ENCODE results near the gene PWWP2B.

The PWWP2B gene

GRCh38 chr10:132402781-132403241, 5.8 kb downstream of the PWWP2B start:
- TF ChIP-seq, protein P1, sequence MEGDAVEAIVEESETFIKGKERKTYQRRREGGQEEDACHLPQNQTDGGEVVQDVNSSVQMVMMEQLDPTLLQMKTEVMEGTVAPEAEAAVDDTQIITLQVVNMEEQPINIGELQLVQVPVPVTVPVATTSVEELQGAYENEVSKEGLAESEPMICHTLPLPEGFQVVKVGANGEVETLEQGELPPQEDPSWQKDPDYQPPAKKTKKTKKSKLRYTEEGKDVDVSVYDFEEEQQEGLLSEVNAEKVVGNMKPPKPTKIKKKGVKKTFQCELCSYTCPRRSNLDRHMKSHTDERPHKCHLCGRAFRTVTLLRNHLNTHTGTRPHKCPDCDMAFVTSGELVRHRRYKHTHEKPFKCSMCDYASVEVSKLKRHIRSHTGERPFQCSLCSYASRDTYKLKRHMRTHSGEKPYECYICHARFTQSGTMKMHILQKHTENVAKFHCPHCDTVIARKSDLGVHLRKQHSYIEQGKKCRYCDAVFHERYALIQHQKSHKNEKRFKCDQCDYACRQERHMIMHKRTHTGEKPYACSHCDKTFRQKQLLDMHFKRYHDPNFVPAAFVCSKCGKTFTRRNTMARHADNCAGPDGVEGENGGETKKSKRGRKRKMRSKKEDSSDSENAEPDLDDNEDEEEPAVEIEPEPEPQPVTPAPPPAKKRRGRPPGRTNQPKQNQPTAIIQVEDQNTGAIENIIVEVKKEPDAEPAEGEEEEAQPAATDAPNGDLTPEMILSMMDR (conservative IDR thresholded peaks at IDR 0.05; ENCODE audit: low read length): no peak
- no peak for TF ChIP-seq EZH2phosphoT487 (IDR thresholded peaks at IDR 0.05; ENCODE audit: borderline replicate concordance)
- H3K9ac ChIP-seq (ENCODE audit: low read depth, low read length, poor library complexity, severe bottlenecking): no peak overlapping the region
- H4K20me1 ChIP-seq (ENCODE audit: insufficient read depth, low read length, poor library complexity, severe bottlenecking): peaks cover 49% of the 10 kb centered on the region
- H3K4me2 ChIP-seq (ENCODE audit: low read depth, low read length, poor library complexity, severe bottlenecking): peak overlapping the region; percentile 94
- H3K4me1 ChIP-seq (ENCODE audit: insufficient read depth, low read length, poor library complexity, severe bottlenecking): peaks cover 45% of the 10 kb centered on the region
- no peak overlapping the region for H3K4me3 ChIP-seq (ENCODE audit: low read length, poor library complexity, severe bottlenecking)
- no peaks in the 10 kb centered on the region for H3F3A ChIP-seq (ENCODE audit: low read depth)
- H3K9me2 ChIP-seq (replicated peaks; ENCODE audit: low read depth, low read length): no peaks in the 10 kb centered on the region
- no peaks in the 10 kb centered on the region for H3K27me3 ChIP-seq (ENCODE audit: insufficient read depth, low read length, poor library complexity, severe bottlenecking)
- H3K9me3 ChIP-seq (ENCODE audit: insufficient read depth, low read depth, low read length): no peaks in the 10 kb centered on the region
- peaks cover 87% of the 10 kb centered on the region for H3K79me2 ChIP-seq (ENCODE audit: insufficient read depth, low read length)
- H2AFZ ChIP-seq (ENCODE audit: low read length): no peak overlapping the region
- peaks cover 25% of the 10 kb centered on the region; the same call in 1 of the 2 replicates for H3K36me3 ChIP-seq (ENCODE audit: insufficient read depth, low read length)

- no peak overlapping the region for H3K9ac ChIP-seq (ENCODE audit: low read depth, low read length, poor library complexity, severe bottlenecking)
- H3K27me3 ChIP-seq (ENCODE audit: insufficient read depth, low read length, poor library complexity, severe bottlenecking): no peaks in the 10 kb centered on the region
- H3F3A ChIP-seq (ENCODE audit: low read depth): no peaks in the 10 kb centered on the region
- H3K4me2 ChIP-seq (ENCODE audit: low read depth, low read length, poor library complexity, severe bottlenecking): no peak overlapping the region
- H2AFZ ChIP-seq (ENCODE audit: low read length): no peak overlapping the region
- H3K4me1 ChIP-seq (ENCODE audit: insufficient read depth, low read length, poor library complexity, severe bottlenecking): peaks cover 45% of the 10 kb centered on the region
- H3K9me3 ChIP-seq (ENCODE audit: insufficient read depth, low read depth, low read length): no peaks in the 10 kb centered on the region
- peaks cover 51% of the 10 kb centered on the region for H4K20me1 ChIP-seq (ENCODE audit: insufficient read depth, low read length, poor library complexity, severe bottlenecking)
- H3K4me3 ChIP-seq (ENCODE audit: low read length, poor library complexity, severe bottlenecking): no peak overlapping the region
- TF ChIP-seq EZH2phosphoT487 (IDR thresholded peaks at IDR 0.05; ENCODE audit: borderline replicate concordance): no peak
- TF ChIP-seq, protein P1 (conservative IDR thresholded peaks at IDR 0.05; ENCODE audit: low read length): no peak
- no peaks in the 10 kb centered on the region for H3K9me2 ChIP-seq (replicated peaks; ENCODE audit: low read depth, low read length)
- H3K79me2 ChIP-seq (ENCODE audit: insufficient read depth, low read length): peaks cover 87% of the 10 kb centered on the region
- H3K36me3 ChIP-seq (ENCODE audit: insufficient read depth, low read length): peaks cover 25% of the 10 kb centered on the region; the same call in 1 of the 2 replicates
These were observed 6.6 kb downstream of the PWWP2B start for GRCh38 chr10:132403511-132404168.

GRCh38 chr10:132404169-132404880, 7.3 kb downstream of the PWWP2B start:
- H3K36me3 ChIP-seq (ENCODE audit: insufficient read depth, low read length): peaks cover 25% of the 10 kb centered on the region; the same call in 1 of the 2 replicates
- no peak overlapping the region for H2AFZ ChIP-seq (ENCODE audit: low read length)
- H4K20me1 ChIP-seq (ENCODE audit: insufficient read depth, low read length, poor library complexity, severe bottlenecking): peaks cover 50% of the 10 kb centered on the region
- H3F3A ChIP-seq (ENCODE audit: low read depth): no peaks in the 10 kb centered on the region
- H3K4me2 ChIP-seq (ENCODE audit: low read depth, low read length, poor library complexity, severe bottlenecking): no peak overlapping the region
- H3K79me2 ChIP-seq (ENCODE audit: insufficient read depth, low read length): peaks cover 87% of the 10 kb centered on the region
- peaks cover 38% of the 10 kb centered on the region for H3K4me1 ChIP-seq (ENCODE audit: insufficient read depth, low read length, poor library complexity, severe bottlenecking)
- no peak overlapping the region for H3K4me3 ChIP-seq (ENCODE audit: low read length, poor library complexity, severe bottlenecking)
- H3K9me2 ChIP-seq (replicated peaks; ENCODE audit: low read depth, low read length): no peaks in the 10 kb centered on the region
- no peak overlapping the region for H3K9ac ChIP-seq (ENCODE audit: low read depth, low read length, poor library complexity, severe bottlenecking)
- TF ChIP-seq, protein P1 (conservative IDR thresholded peaks at IDR 0.05; ENCODE audit: low read length): no peak
- TF ChIP-seq EZH2phosphoT487 (IDR thresholded peaks at IDR 0.05; ENCODE audit: borderline replicate concordance): no peak
- no peaks in the 10 kb centered on the region for H3K27me3 ChIP-seq (ENCODE audit: insufficient read depth, low read length, poor library complexity, severe bottlenecking)
- H3K9me3 ChIP-seq (ENCODE audit: insufficient read depth, low read depth, low read length): no peaks in the 10 kb centered on the region

All from Loucy (cell line).